Lung (tissue), 12 donors: ENCODE data around the gene SUGCT. TPM values are rescaled to one million over a fixed set of nuclear protein-coding genes. Genes with fewer than 3 reads are reported as not detected.

Source experiments
- ATAC-seq: fragments of 200-7000 bp; cut with Tn5 transposase; one replicate; pipeline ENCODE4 v1.9.1; 2020; ENCODE audit warnings: moderate number of reproducible peaks; ENCODE audit not compliant: insufficient read depth, low FRiP score
- DNase-seq, 3 donors: peaks; one replicate each; pipeline ENCODE4 v3.0.0-alpha.2; 2013 to 2017
- H3K27ac ChIP-seq, 2 donors: one replicate each; pipeline ENCODE4 v1.5.1; 2013; ENCODE audit warnings: mild to moderate bottlenecking in 2 of 2, moderate library complexity in 2 of 2, control low read depth in 1 of 2, inconsistent platforms in 1 of 2, low read depth in 1 of 2, low read length in 1 of 2
- H3K27me3 ChIP-seq, 3 donors: one replicate each; pipeline ENCODE4 v1.5.1; 2013; ENCODE audit warnings: low read length in 2 of 3; ENCODE audit not compliant: control insufficient read depth in 3 of 3, insufficient read depth in 3 of 3
- H3K36me3 ChIP-seq, 4 donors: one replicate each; pipeline ENCODE4 v1.5.1; 2013; ENCODE audit warnings: low read length in 4 of 4, mild to moderate bottlenecking in 1 of 4, moderate library complexity in 1 of 4; ENCODE audit not compliant: control insufficient read depth in 4 of 4, insufficient read depth in 4 of 4
- H3K4me1 ChIP-seq, 5 donors: one replicate each; pipeline ENCODE4 v1.5.1; 2013; ENCODE audit warnings: low read length in 5 of 5, mild to moderate bottlenecking in 2 of 5, moderate library complexity in 1 of 5; ENCODE audit not compliant: control insufficient read depth in 5 of 5, insufficient read depth in 5 of 5
- H3K4me3 ChIP-seq: one replicate; pipeline ENCODE4 v1.5.1; 2013; ENCODE audit warnings: mild to moderate bottlenecking, control low read depth, moderate library complexity
- H3K9ac ChIP-seq, 2 donors: one replicate each; pipeline ENCODE4 v1.5.1; 2013; ENCODE audit warnings: low read length in 2 of 2, control low read depth in 1 of 2; ENCODE audit not compliant: insufficient read depth in 1 of 2
- H3K9me3 ChIP-seq, 4 donors: one replicate each; pipeline ENCODE4 v1.5.1; 2013; ENCODE audit warnings: low read length in 3 of 4, mild to moderate bottlenecking in 1 of 4, moderate library complexity in 1 of 4; ENCODE audit not compliant: control insufficient read depth in 4 of 4, insufficient read depth in 3 of 4
- CTCF ChIP-seq: IDR thresholded peaks from 2 replicates; pipeline ENCODE4 v1.5.1; 2012; ENCODE audit warnings: mild to moderate bottlenecking; ENCODE audit errors: control extremely low read depth, extremely low read depth
- WGBS, 2 donors: extraction: QIAGEN DNeasy Blood & Tissue Kit; methylation state at CpG; one replicate each; pipeline ENCODE4 v1.1.7; 2013; 5-methylcytosine and 5-hydroxymethylcytosine counted together
- polyA plus RNA-seq, 2 donors: library from polyadenylated mRNA; stranded (reverse); fragments of 200-250 nt; gene quantifications; one replicate each; pipeline ENCODE4 v1.2.1, GENCODE V29; 2013
- total RNA-seq, 2 donors: library from RNA; depleted of rRNA in 1 of 2; stranded (reverse); fragments of >200 nt in 1 of 2; gene quantifications; one replicate each; pipeline ENCODE4 v1.2.1, GENCODE V29; 2014 to 2021
- donor health status: control.
- donor health status: control.
- donor health status: Bipolar disorder and iron deficiency.
- donor health status: healthy.
- donor health status: DM: yes; HTN: yes; CAD: no.

The SUGCT gene
- total and polyA plus RNA-seq, 4 donors = 0.23 to 4.2 (median 1.8) TPM

- no peak for TF ChIP-seq CTCF
- no peak overlapping the region for H3K27ac ChIP-seq
These were observed 765.1 kb downstream of the SUGCT start for GRCh38 chr7:40899636-40900507.

GRCh38 chr7:40903872-40904271 lies 769.1 kb downstream of the SUGCT start:
- Histone ChIP-seq H3K27ac (no peak overlapping the region), H3K9ac (no peak overlapping the region), H3K9me3 (no peaks in the 10 kb centered on the region), H3K4me3 (no peak overlapping the region), H3K4me1 (no peaks in the 10 kb centered on the region), H3K27me3 (no peaks in the 10 kb centered on the region), H3K36me3 (no peaks in the 10 kb centered on the region)
- 93 to 94% methylated on average over 10 of the region's 10 CpGs for WGBS, 2 donors
- no peak for DNase-seq
- no peak for TF ChIP-seq CTCF
- ATAC-seq = no peak

More at GRCh38 chr7:40899636-40900507, 765.1 kb downstream of the SUGCT start:
- Histone ChIP-seq H3K9me3 (peaks cover 0 to 6% (median 3%) of the 10 kb centered on the region in 4 donors), H3K4me3 (no peak overlapping the region), H3K4me1 (no peaks in the 10 kb centered on the region), H3K36me3 (no peaks in the 10 kb centered on the region), H3K9ac (no peak overlapping the region), H3K27me3 (no peaks in the 10 kb centered on the region)
- 87 to 93% methylated on average over 16 of the region's 16 CpGs for WGBS, 2 donors
- ATAC-seq (no peak), DNase-seq (no peak)

DNA sequence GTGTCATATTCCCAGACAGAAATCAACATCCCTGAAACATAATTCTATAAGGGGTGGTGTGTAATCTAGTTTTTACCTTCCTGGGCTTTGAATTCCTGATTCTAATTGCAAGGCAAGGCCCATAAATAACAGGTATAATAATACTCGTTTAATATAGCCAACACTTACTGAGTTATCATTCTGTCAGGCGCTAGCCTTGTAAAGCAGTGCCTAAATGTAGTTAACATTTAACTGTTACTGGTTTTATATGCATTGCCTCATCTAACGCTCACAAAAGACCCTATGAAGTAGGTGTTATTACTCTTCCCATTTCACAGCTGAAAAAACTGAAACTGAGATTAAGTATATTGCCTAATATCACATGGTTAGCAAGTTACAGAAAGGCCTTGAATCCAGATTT lies 772.5 kb downstream of the SUGCT start:
- Histone ChIP-seq H3K36me3 (no peaks in the 10 kb centered on the region), H3K9me3 (no peaks in the 10 kb centered on the region), H3K9ac (no peak overlapping the region), H3K27me3 (no peaks in the 10 kb centered on the region), H3K4me1 (no peaks in the 10 kb centered on the region), H3K4me3 (no peak overlapping the region), H3K27ac (no peak overlapping the region)
- DNase-seq (no peak), ATAC-seq (no peak)
- no peak for TF ChIP-seq CTCF
- WGBS, 2 donors = 84 to 94% methylated on average over 3 of the region's 3 CpGs
